HuH-7 (cell line): Measurements from ENCODE around the gene SELENOS.

Experiments
- DNase-seq: peaks from one replicate; pipeline ENCODE4 v3.0.0; 2011; ENCODE audit warnings: low spot score

The SELENOS gene

GRCh38 chr15:101276501-101277037, 716 bp downstream of the SELENOS start:
- no peak for DNase-seq

DNA sequence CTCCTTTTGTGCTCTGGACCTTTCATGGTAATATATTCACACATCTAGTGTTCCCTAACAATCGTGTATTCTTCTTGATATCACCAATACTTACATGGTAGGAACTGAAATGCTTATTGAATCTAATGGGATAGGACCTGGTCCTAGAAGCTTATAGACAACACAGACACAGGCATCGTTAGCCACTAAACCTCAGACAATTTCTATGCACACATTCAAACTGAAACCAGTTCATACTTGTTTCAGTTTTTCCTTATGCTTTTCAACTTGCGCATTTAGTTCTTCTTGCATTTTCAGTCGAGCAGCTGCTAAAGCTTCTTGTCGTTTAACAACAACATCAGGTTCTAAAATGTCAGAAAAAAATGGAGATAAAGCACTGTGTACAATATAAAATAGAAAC, 2.3 kb downstream of the SELENOS start:
- no peak for DNase-seq

GRCh38 chr15:101273534-101273933, 3.8 kb downstream of the SELENOS start:
- no peak for DNase-seq

DNA sequence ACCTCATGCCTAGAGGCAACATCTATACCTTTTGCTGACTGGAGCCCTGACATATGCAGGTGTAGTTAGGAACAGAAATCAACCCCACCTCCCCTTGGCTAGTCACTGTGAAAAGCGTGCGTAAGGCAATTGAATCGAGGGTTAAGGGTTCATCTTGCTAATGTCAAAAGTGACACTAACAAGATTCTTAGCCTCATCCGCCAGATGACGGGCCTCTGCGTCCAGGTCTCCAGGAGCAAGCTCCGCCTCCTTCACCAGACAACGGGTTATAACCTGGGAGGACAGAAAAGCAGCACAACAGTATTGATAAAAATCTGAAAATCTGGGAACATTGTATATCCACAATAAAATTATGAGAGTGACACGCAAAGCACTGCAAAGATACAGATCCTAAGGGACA, 4.7 kb downstream of the SELENOS start:
- no peak for DNase-seq

DNA sequence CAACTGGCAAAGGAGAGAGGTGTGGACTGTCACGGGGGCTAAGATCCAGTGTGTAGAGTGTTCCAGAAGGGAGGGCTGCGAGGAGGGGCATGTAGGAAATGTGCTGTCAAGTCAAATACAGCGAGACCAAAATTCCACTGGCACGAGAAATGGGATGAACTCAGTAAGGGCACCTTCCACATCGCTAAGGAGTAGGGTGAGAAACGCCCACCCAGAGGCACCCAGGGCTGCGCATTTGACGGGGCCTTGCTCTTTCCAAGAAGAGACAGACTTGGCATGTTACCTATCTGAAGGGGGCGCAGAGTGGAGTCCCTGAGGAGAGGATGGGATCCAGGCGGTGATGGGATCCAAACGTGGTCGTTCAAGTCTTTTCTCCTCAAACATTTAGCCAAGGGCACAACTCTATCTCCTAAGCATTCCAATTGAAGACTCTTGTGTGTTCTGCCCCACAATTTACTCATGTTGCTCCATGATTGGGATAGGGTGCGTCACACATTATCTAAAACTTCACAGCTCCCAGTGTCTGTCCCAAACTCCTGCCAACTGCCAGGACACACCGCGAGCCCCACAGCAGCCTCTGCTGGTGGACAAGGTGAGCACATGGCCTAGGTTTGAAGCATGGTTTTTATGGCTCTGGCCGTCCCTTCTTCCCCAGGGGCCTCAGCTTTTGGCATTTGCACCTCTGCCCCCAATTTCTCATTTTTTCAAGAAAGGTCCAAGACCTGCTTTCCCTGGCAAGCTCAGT, 7.6 kb downstream of the SELENOS start:
- peak; percentile 52 for DNase-seq

DNA sequence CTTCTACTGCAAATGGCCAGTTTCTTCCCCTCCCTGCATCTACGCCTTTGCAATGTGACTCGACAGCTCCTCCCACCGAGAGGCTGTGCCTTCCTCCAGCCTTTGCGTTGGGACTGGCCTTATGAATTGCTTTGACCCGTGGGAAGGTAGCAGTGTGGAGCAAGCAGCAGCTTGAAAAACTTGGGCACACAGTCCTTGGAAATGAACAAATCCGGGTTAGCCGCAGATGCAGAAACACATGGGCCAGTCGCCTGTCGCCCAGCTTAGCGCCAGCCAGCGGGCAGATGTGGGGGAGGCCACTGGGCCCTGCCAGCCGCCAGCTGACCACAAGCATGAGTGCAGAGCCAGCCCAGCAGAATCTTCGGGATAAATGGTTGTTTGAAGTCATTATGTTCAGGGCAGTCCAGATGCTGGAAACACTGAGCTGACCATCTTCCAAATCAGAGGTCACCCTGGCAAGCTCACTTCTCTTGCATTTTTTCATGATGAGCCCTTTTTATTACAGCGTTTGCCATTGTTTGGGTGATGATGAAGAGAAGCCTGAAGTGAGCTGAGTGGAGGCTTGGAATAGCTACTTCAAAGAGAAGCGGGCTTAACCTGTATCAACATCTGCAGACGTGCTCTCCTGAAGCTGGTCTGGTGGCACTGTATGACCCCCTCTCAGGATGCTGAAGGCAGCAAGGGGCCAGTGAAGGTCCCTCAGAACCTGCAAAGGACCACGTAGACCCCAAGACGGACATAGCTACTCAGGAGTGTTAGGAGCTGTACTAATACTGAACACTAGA, 9.8 kb downstream of the SELENOS start:
- no peak for DNase-seq

- no peak for DNase-seq
These were observed 10.5 kb downstream of the SELENOS start for GRCh38 chr15:101266787-101267186.

DNA sequence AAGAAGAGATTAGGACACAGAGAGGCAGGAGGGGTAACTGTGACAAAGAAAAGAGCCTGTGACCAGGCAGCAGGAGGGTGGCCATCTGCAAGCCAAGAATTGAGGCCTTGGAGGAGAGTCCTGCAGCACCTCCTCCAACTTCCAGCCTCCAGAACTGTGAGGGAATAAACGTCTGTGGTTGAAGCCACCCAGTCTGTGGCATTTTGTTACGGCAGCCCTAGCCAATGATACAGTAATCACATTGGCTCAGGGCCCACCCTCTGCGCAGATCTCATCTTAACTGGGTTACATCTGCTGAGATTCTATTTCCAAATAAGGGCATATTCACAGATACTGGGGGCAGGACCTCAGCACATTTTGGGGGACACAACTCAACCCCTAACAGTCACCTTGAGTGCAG, 11.3 kb downstream of the SELENOS start:
- DNase-seq: no peak

DNA sequence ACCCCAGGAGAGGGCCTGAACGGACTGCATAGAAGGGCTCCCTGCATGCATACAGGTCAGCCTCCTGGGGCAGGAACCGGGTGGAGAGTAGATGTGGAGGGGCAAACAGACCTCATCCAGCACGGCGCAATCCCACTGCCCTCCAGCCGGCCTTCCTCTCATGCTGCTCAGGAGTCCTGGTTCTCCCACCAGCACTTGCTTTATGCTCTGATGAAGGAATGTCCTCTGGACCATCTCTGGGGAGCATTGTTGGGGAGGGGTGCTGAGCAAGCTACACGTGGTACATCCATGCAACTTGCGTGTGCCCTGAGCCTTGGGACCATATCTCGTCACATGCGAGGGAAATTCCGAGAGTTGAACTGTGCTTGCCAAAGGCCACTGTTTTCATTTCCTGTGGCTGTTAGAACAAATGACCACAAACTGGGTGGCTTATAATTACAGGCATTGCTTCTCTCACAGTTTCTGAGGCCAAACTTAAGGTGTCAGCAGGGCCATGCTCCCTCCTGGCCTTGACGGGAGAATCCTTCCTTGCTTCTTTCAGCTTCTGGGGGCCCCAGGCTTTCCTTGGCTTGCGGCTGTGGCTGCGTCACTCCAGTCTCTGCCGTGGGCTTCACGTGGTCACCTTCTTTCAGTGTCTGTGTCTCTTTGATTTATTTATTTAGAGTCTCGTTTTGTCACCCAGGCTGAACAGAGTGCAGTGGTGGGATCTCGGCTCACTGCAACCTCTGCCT, 12.2 kb downstream of the SELENOS start:
- DNase-seq: no peak

DNA sequence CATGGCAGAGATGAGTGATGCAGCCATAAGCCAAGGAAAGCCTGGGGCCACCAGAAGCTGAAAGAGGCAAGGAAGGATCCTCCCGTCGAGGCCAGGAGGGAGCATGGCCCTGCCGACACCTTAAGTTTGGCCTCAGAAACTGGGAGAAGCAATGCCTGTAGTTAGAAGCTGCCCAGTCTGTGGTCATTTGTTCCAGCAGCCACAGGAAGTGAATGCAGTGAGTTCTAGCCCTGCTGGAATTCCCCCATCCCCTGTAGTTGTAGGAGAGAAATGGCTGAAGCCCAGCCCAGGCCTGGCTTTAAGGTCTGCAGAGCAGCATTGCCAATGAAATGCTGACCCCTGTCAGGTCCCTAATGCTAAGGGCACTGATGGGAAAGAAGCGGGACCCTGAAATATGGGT, 13.3 kb downstream of the SELENOS start:
- no peak for DNase-seq

- no peak for DNase-seq
These were observed 14.7 kb downstream of the SELENOS start for GRCh38 chr15:101262551-101262950.

DNA sequence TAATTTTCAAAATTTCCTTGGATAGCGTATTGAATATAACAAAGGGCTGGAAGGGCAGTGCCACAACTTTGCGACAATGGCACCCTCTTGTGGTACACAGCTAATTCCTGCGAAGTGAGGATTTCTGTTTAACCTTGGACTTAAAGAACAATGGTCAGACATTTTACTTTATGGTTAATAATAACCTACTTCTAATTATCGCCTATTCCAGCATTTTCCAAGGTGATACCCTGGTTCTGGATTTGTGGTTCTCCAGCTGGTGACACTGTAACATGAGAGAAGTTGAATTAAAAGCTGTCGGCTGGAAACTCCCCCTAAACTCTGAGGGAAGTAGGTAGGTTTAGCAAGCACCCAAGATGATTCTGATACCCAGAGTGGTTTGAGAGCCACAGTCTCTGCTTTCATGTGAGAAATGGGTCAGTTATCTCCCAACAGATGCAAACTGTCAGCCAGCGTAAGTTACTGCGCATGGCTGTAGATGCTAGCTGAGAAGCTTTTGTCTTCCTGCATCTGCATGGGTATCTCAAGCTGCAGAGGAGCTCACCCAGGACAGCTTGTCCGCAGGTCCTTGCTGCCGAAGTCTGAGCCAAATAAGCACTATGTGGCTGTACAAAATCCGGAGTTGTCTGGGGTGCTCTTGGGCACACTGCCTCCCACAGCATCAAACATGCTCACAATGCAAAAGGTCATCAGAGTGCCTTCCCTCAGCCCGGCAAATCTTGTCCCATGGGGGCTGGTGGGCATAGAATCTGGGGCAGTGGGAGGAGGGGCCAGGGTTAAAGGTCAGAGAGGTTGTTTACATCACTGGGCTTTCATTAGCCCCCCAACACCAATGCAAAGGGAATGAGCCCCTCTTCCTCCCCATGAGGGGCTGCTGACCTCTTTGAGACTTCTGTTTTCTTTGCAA, 18.8 kb downstream of the SELENOS start:
- DNase-seq: peak; percentile 61

GRCh38 chr15:101256757-101257156, 20.5 kb downstream of the SELENOS start:
- DNase-seq: no peak

DNA sequence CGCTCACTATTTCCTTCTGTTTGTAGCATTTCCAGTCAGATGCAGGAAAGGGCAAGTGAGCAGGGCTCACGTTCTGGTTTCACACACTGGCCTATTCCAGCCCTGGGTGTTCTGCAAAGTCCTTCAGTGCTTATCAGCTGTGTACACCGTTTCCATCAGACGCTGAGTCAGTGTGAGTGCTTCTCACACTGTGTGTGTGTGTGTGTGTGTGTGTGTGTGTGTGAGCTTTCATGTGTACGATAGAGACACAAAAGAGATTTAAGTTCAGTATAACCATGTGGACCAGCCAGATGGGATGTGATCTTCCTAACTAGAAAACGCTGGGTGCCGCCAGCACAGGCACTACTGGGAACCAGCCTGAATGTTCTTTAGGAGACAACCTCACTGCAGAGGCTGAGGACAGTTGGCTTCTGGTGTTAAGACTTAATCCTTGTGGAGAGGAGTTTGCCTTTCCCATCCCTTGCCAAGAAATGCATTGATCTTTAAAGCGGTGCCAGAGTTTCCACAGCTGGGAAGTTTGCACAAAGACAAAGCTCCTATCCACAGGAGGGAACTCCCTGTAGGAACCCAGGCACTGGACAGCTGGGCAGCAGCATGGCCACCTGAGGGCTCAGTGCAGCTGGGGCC, 21.6 kb downstream of the SELENOS start:
- no peak for DNase-seq

- no peak for DNase-seq
These were observed 22.3 kb downstream of the SELENOS start for GRCh38 chr15:101255051-101255395.

DNA sequence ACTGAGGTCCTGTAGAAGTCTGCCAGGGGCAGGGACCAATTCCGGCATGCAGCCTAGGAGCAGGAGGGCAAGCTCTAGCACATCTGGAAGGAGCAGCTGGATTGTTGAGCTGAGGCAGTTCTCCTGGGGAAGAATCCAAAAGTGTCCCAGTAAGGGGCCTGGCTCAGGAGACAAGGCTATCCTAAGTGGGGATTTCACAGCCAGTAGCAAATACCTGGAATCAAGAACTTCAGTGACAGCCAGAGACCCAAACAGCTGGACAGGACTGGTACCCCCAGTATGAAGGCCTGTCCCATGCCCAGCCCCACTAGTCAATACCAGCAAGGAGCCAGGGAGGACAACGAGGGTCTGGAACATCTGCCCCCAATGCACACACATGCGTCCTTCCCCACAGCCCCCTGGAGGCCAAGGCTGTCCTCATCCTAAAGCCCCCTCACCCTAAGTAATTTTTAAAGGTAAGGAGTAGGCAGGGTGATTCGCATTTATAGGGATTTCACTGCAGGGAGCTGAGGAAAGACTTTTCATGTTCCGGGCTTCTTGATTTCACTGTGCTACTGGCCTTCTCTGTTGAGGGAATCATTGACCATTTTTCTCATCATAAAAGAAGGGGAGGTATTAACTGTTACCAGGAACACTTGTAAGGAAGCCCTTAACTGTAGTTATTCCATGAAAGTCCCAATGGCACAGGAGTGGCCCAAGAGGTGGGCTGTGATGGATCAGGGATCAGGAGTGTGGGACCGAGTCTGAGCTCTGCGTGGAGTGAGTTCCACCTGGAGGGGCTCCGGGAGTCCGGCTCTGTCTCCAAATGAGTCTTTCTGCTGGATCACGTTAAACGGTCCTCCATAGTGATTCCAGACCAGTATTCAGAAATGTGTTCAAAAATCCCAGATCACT, 22.9 kb downstream of the SELENOS start:
- DNase-seq: no peak

DNA sequence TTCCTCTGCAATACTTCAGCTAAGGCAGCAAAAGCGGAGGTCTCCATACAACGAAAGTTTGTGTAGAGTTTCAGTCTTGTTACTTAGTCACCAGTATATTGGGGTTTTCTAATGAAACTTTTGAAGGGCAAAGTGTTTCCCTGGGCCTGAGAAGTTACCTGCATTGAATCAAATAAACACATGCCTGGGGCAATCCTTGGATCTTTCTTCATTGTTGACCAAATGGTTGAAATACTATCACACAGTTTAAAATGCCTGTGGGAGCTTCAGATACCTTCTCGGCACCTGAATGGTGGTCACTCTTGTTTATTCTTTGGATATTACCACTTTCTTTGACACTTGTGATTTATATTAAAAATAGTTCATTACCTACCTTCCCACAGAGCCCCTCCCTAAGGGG, 24.4 kb downstream of the SELENOS start:
- no peak for DNase-seq

GRCh38 chr15:101251830-101252820, 25.2 kb downstream of the SELENOS start, which contains the start of gene CHSY1:
Gene CHSY1, minus strand, starts transcription at chr15:101252048. Its CDS starts 592 bp downstream, at chr15:101251456.
- DNase-seq: peak; percentile 59
